ENCODE results near the gene CASKIN2.
"Not testable (repeated sequence)": the region's sequence is repeated elsewhere in the genome, so short reads cannot be mapped to it uniquely, and the experiment has no call there.

The CASKIN2 gene

DNA sequence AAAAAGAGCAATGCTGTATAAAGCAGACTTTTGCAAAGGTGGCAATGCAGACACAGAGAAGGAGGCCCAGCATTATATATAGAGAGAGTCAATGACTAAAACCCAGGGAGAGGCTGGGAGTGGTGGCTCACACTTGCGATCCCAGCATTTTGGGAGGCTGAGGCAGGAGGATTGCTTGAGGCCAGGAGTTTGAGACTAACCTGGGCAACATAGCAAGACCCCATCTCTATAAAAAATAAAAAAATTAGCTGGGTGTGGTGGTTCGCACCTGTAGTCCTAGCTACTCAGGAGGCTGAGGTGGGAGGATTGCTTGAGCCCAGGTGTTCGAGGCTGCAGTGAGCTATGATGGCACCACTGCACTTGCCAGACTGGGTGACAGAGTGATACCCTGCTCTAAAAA is 60.7 kb downstream of the CASKIN2 start:
- H3K4me3 ChIP-seq (ENCODE audit: low read depth in 1 of 2, low read length in 2 of 2); H3K27me3 ChIP-seq (ENCODE audit: low read depth, low read length); H3K27ac ChIP-seq (ENCODE audit: low read length); H3K9me3 ChIP-seq (ENCODE audit: control insufficient read depth in 1 of 2, low read length in 2 of 2); H3K36me3 ChIP-seq (ENCODE audit: control insufficient read depth in 1 of 2, insufficient read depth in 2 of 2, low read length in 2 of 2): not testable (repeated sequence)
- peaks cover 13 to 22% of the 10 kb centered on the region in 2 donors for H3K4me1 ChIP-seq (ENCODE audit: control insufficient read depth in 1 of 2, insufficient read depth in 2 of 2, low read length in 2 of 2)

DNA sequence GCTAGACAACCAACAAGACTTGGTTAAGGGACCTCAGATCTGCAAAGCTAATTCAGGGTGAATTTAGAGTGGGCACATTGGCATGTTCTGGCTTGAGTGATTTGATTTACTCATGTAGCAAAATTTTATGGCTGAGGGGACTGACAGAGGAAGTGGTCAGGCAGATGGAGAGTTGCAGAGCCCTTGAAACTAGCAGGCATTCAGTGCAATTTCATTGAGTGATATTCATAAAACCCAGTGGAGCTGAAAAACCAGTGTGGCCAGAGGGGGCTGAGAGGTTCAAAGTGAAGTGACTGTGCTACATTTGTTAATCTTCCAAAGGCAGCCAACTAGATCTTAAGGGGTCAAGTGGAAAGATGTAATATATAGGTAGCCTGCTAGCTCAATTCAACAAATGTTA is 61.1 kb downstream of the CASKIN2 start:
- Histone ChIP-seq H3K27ac (ENCODE audit: low read length) (no peak overlapping the region), H3K36me3 (ENCODE audit: control insufficient read depth in 1 of 2, insufficient read depth in 2 of 2, low read length in 2 of 2) (no peaks in the 10 kb centered on the region), H3K27me3 (ENCODE audit: low read depth, low read length) (no peaks in the 10 kb centered on the region), H3K4me1 (ENCODE audit: control insufficient read depth in 1 of 2, insufficient read depth in 2 of 2, low read length in 2 of 2) (peaks cover 8 to 22% of the 10 kb centered on the region in 2 donors), H3K9me3 (ENCODE audit: control insufficient read depth in 1 of 2, low read length in 2 of 2) (no peaks in the 10 kb centered on the region), H3K4me3 (ENCODE audit: low read depth in 1 of 2, low read length in 2 of 2) (no peak overlapping the region)

DNA sequence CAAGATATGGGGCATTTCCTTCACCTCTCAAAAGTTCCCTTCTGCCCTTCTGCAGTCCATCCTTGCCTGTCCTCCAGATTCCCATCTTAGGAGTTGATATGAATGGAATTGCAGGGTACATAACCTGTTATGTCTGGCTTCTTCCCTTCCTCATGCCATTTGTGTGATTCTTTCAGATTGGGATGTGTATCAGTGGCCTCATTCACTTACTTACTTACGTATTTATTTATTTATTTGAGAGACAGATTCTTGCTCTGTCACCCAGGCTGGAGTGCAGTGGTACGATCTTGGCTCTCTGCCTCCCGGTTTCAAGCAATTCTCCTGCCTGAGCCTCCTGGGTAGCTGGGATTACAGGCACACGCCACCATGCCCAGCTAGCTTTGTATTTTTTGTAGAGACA is 65.1 kb downstream of the CASKIN2 start:
- Histone ChIP-seq H3K27me3 (ENCODE audit: low read depth, low read length) (no peaks in the 10 kb centered on the region), H3K4me3 (ENCODE audit: low read depth in 1 of 2, low read length in 2 of 2) (no peak overlapping the region), H3K36me3 (ENCODE audit: control insufficient read depth in 1 of 2, insufficient read depth in 2 of 2, low read length in 2 of 2) (no peaks in the 10 kb centered on the region), H3K9me3 (ENCODE audit: control insufficient read depth in 1 of 2, low read length in 2 of 2) (no peaks in the 10 kb centered on the region), H3K27ac (ENCODE audit: low read length) (no peak overlapping the region), H3K4me1 (ENCODE audit: control insufficient read depth in 1 of 2, insufficient read depth in 2 of 2, low read length in 2 of 2) (no peaks in the 10 kb centered on the region)
